ENCODE results near the gene BRD4. TPM values are rescaled to one million over a fixed set of nuclear protein-coding genes. Genes with fewer than 3 reads are reported as not detected.

Gene BRD4
- total RNA-seq, 1 experiment from 2014 or later = 144 TPM

DNA sequence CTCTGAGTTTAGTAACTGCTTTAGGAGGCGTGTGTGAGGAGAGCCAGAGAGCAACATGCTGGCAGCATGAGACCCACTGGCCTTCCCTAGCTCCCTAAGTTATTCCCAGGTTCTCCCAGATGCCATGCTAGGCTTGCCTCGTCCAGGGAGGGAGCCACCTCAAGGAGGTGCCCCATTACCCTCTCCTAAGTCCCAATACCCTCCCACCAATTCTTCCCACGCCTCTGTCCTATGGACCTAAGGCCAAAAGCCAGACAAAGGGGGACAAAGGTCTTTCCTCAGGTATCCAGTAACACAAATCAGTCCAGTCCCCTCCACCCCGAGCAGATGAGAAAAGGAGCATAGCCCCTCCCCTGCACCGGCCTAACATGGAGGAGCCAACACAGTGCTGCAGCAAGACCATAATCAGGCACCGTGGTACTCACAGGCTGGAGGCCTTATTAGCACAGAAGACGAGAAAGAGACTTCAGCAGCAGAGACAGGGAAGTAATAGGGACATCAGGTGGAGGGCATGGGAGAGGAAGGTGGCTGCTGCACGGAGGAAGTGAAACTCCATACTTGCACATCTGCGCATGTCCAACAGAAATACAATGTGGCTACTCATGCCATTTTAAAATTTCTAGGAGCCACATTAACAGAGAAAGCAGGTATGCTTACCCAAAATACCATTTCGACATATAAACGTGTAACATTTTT lies 46.3 kb downstream of the BRD4 start:
- H4K91ac ChIP-seq (ENCODE audit: insufficient read length, low read depth, low read length) = no peak overlapping the region
- H3K27me3 ChIP-seq (ENCODE audit: insufficient read depth, low read length) = no peaks in the 10 kb centered on the region
- peak overlapping the region; percentile 11; the same call in 1 of the 2 replicates for H3K14ac ChIP-seq (ENCODE audit: insufficient read depth, low read length)
- no peak overlapping the region for H3K18ac ChIP-seq (ENCODE audit: insufficient read length, low read depth, low read length)
- H3K23ac ChIP-seq (ENCODE audit: insufficient read length, low read depth, low read length) = no peak overlapping the region
- Mint-ChIP-seq H3K4me1 (peaks cover 81 to 84% of the 10 kb centered on the region in 2 experiments), H3K36me3 (ENCODE audit: insufficient read depth in 1 of 3, low read depth in 3 of 3) (no peaks in the 10 kb centered on the region), H3K4me3 (peak overlapping the region in 1 of 2 experiments; percentile 26; a peak in 2 of 5 replicates), H3K27ac (peak overlapping the region; percentile 43 to 88 (median 53); a peak in 3 of 7 replicates), H3K27me3 (ENCODE audit: low read depth) (no peaks in the 10 kb centered on the region), H3K9me3 (no peaks in the 10 kb centered on the region)
- no peak overlapping the region for H3K9ac ChIP-seq (ENCODE audit: extremely low read depth, insufficient read length, low read length)
- no peak overlapping the region for H3K4me2 ChIP-seq (ENCODE audit: insufficient read depth, insufficient read length, low read length)
- H3K4me1 ChIP-seq (ENCODE audit: insufficient read depth, low read length) = peaks cover 13% of the 10 kb centered on the region; the same call in 1 of the 2 replicates
- no peak overlapping the region for H3T11ph ChIP-seq (ENCODE audit: low read length)
- no peaks in the 10 kb centered on the region for H3K9me3 ChIP-seq (ENCODE audit: control insufficient read depth, low read depth, low read length)
- H3K27ac ChIP-seq (ENCODE audit: insufficient read length, low read depth, low read length) = no peak overlapping the region
- peaks cover 87% of the 10 kb centered on the region for H3K79me2 ChIP-seq (ENCODE audit: insufficient read depth, low read length)
- DNase-seq = no peak
- TF ChIP-seq, protein P1, sequence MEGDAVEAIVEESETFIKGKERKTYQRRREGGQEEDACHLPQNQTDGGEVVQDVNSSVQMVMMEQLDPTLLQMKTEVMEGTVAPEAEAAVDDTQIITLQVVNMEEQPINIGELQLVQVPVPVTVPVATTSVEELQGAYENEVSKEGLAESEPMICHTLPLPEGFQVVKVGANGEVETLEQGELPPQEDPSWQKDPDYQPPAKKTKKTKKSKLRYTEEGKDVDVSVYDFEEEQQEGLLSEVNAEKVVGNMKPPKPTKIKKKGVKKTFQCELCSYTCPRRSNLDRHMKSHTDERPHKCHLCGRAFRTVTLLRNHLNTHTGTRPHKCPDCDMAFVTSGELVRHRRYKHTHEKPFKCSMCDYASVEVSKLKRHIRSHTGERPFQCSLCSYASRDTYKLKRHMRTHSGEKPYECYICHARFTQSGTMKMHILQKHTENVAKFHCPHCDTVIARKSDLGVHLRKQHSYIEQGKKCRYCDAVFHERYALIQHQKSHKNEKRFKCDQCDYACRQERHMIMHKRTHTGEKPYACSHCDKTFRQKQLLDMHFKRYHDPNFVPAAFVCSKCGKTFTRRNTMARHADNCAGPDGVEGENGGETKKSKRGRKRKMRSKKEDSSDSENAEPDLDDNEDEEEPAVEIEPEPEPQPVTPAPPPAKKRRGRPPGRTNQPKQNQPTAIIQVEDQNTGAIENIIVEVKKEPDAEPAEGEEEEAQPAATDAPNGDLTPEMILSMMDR (conservative IDR thresholded peaks at IDR 0.05) = no peak
- H2BK12ac ChIP-seq (ENCODE audit: insufficient read length, low read depth, low read length) = no peak overlapping the region
- no peaks in the 10 kb centered on the region for H4K20me1 ChIP-seq (ENCODE audit: control insufficient read depth, insufficient read depth, insufficient read length)
- H3K79me1 ChIP-seq (ENCODE audit: insufficient read depth, low read depth, low read length, poor library complexity, severe bottlenecking) = peaks cover 14% of the 10 kb centered on the region
- H2AFZ ChIP-seq (ENCODE audit: low read length) = no peak overlapping the region
- no peak overlapping the region for H2BK15ac ChIP-seq (ENCODE audit: low read depth, low read length)
- no peak overlapping the region for H3K4ac ChIP-seq (ENCODE audit: low read depth, low read length)
- no peak overlapping the region for H2BK5ac ChIP-seq (ENCODE audit: insufficient read length, low read length)
- no peak overlapping the region for H4K8ac ChIP-seq (replicated peaks; ENCODE audit: insufficient read length, low read depth, low read length)
- H2BK20ac ChIP-seq (ENCODE audit: low read depth, low read length, poor library complexity, severe bottlenecking) = no peak overlapping the region
- no CpG with 5 or more reads among the region's 11 CpGs for WGBS (ENCODE audit: extremely low coverage, insufficient read length, low lambda C conversion rate)
- no peaks in the 10 kb centered on the region for H3K23me2 ChIP-seq (ENCODE audit: insufficient read length, low read depth, low read length, poor library complexity, severe bottlenecking)
- H3K56ac ChIP-seq (ENCODE audit: insufficient read length, low read depth, low read length) = no peak overlapping the region
- no peak overlapping the region for H2AK5ac ChIP-seq (ENCODE audit: insufficient read length, low read length)
- H4K5ac ChIP-seq (ENCODE audit: insufficient read length, low read depth, low read length) = no peak overlapping the region
- no peak overlapping the region for H2BK120ac ChIP-seq (ENCODE audit: low read depth, low read length, poor library complexity, severe bottlenecking)
